Activated naive CD8-positive, alpha-beta T cell (primary cell): ENCODE results near the gene EMP1.

Source experiments
- H3K27ac Mint-ChIP-seq: one replicate; pipeline ENCODE4 v1.8.0; 2021; ENCODE audit warnings: mixed read lengths
- H3K27me3 Mint-ChIP-seq: one replicate; pipeline ENCODE4 v1.8.0; 2021; ENCODE audit warnings: mixed read lengths
- H3K36me3 Mint-ChIP-seq: one replicate; pipeline ENCODE4 v1.8.0; 2021; ENCODE audit warnings: mixed read lengths
- H3K4me1 Mint-ChIP-seq: one replicate; pipeline ENCODE4 v1.8.0; 2021; ENCODE audit warnings: low read depth, mixed read lengths
- H3K4me3 Mint-ChIP-seq: one replicate; pipeline ENCODE4 v1.8.0; 2021; ENCODE audit warnings: mild to moderate bottlenecking, mixed read lengths
- H3K9me3 Mint-ChIP-seq: one replicate; pipeline ENCODE4 v1.8.0; 2021; ENCODE audit warnings: low read depth, mixed read lengths

The EMP1 gene

DNA sequence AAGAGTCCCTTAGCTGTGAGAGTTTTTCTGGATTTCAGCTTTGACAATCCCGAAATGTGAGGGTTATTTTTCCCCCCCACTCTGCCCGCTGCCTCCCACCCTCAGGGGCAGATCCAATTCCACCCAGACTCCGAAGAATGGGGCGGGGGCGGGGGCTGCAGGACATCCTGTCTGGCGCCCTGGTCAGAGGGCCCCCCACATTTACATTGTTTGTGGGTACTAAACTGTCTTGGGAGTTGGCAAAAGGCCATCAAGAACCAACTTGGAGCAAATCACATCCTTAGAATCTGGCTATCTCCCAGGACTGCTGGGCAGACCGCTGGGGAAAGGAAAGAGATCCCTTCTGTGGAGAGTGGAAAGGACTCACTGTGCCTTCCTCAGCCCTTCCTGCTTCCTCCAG is 2.4 kb downstream of the EMP1 start:
- Mint-ChIP-seq H3K27ac (no peak overlapping the region), H3K36me3 (no peaks in the 10 kb centered on the region), H3K4me1 (peaks cover 35% of the 10 kb centered on the region), H3K4me3 (no peak overlapping the region), H3K9me3 (no peaks in the 10 kb centered on the region), H3K27me3 (peaks cover 1% of the 10 kb centered on the region)

DNA sequence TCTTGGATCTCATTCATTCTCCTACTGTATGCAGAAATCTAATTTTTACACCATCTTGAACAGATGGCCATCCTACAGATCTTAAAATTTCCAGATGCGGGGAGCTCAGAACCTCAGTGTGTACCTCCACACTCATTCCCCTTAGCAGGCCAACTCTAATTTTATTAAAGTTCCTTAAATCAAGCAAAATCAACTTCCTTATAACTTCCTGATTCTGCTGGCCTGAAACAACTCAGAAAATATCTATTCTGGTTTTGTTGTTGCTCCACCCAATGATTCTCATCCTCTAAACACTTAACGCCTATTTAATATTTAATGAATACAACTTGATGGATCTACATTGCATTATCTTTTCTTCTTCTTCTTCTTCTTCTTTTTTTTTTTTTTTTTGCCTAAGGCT is 3.1 kb downstream of the EMP1 start:
- no peaks in the 10 kb centered on the region for H3K9me3 Mint-ChIP-seq
- no peaks in the 10 kb centered on the region for H3K36me3 Mint-ChIP-seq
- peaks cover 1% of the 10 kb centered on the region for H3K27me3 Mint-ChIP-seq
- no peak overlapping the region for H3K4me3 Mint-ChIP-seq
- no peak overlapping the region for H3K27ac Mint-ChIP-seq
- peaks cover 35% of the 10 kb centered on the region for H3K4me1 Mint-ChIP-seq

DNA sequence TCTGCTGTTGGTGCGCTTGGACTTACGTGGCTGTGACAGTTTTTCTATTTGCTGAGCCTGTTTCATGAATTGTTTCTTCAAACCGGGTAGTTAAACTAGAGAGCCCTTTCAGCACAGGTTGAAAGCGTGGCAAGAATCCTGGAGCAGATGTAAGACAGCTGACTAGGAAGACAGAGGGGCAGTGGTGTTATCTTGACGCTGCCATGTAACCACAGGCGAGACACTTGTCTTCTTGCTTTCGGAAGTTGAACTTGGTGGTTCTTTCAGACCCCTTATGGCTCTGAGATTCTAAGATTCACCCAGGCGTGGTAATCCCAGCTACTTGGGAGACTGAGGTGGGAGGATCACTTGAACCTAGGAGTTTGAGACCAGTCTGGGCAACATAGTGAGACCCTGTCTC is 4.3 kb downstream of the EMP1 start:
- Mint-ChIP-seq H3K27ac (no peak overlapping the region), H3K4me3 (no peak overlapping the region), H3K4me1 (peaks cover 29% of the 10 kb centered on the region), H3K27me3 (peaks cover 1% of the 10 kb centered on the region), H3K36me3 (no peaks in the 10 kb centered on the region), H3K9me3 (no peaks in the 10 kb centered on the region)

DNA sequence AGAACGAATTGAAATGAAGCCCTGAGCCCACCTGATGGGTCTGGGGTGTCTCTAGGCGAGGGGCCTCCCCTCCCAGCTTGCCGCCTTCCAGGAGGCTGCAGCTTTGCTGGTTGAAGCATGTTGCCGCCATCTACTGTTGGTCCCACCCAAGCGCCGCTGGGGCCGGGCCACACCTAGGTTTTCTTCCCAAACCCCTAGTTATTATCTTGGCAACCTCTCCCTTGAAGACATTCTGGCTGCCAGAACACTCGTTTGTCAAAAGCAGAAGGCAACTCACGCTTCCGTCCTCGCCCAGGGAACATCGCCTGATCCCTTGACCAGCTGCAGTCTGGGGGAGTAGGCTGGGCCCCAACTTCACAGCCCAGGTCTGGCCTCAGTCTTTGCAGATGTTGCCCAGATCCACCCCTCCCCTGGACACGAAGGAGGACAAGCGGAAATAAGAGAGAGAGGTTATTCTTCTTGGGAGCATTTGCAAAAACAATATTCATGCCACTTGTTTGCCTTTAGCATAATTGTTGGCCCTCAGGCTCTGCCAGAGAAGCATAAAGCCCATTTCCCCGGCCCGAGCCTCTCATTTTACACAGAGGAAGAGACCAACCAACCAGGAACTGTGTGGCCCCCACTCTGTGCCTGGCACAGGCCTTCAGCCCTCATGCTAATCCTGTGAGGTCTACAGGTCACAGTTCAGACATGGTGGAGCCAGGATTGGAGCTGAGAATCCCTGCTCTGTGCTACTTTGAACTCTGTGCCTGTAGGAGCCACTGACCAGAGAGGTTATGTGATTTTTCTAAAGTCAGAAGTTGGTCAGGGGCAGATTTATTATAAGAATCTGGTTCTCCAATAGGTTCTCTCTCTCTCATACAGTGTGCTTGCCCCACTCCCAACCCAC is 6.8 kb downstream of the EMP1 start:
- no peak overlapping the region for H3K4me3 Mint-ChIP-seq
- no peaks in the 10 kb centered on the region for H3K9me3 Mint-ChIP-seq
- no peak overlapping the region for H3K27ac Mint-ChIP-seq
- H3K36me3 Mint-ChIP-seq: no peaks in the 10 kb centered on the region
- no peaks in the 10 kb centered on the region for H3K27me3 Mint-ChIP-seq
- peaks cover 15% of the 10 kb centered on the region for H3K4me1 Mint-ChIP-seq

DNA sequence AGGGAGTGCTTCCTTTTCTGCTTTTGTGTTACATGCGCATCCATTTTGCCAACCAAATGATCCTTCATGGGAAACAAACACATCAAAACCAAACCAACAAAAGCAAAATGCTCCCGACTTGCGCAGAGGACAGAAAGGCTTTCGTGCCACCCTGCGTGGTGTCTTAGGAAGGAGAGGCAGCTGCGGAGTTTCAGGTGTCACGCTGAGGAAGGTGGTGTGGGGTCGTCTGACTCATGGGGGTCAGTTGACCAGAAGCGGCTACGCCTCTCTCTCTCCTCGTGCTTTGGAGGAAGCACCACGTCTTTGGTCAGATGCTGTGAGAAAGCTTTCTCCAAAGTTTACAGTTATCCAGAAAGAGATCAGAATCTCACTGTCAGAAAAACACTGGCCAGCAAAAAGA is 7.9 kb downstream of the EMP1 start:
- H3K4me1 Mint-ChIP-seq: peaks cover 20% of the 10 kb centered on the region

DNA sequence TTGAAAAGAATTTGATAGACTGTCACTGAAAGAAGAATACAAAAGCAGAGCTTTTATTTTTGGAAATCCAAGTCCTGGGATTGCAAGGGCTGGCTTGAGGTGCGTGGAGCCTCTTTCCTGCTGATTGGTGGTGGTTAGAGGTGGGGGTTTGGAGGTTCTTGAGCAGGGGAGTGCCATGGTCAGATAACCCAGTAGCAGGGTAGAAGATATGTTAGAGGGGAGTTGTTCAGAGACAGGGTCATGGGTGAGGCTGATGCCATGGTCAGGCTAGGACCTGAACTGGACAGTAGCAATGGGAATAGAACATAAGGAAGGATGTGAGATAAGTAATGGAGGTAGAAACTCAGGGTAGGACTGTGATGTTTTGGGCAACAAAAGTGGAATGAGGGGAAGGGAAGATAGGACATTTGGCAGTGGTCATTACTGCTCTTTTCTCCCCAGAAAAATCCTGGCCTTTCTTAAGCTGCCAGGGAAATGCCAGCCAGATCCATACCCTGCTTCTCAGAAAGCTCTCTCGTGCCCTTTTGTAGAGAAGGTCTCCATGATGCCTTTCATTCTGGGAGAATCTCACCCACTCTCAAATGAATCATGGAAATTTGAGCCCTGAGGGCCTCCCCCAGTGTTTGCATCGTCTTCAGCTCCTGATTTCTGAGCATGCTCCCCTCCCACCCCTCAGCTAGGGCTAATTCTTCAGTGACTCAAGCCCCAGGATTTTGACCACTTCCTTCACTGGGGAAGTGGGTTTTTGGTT is 9.5 kb downstream of the EMP1 start:
- Mint-ChIP-seq H3K27me3 (no peaks in the 10 kb centered on the region), H3K9me3 (no peaks in the 10 kb centered on the region), H3K4me1 (peaks cover 30% of the 10 kb centered on the region), H3K4me3 (no peak overlapping the region), H3K36me3 (peaks cover 3% of the 10 kb centered on the region), H3K27ac (peak overlapping the region; percentile 10)

More for the DNA sequence above, 7.9 kb downstream of the EMP1 start:
- H3K27ac Mint-ChIP-seq: no peak overlapping the region
- no peaks in the 10 kb centered on the region for H3K27me3 Mint-ChIP-seq
- no peaks in the 10 kb centered on the region for H3K36me3 Mint-ChIP-seq
- no peaks in the 10 kb centered on the region for H3K9me3 Mint-ChIP-seq
- H3K4me3 Mint-ChIP-seq: no peak overlapping the region

DNA sequence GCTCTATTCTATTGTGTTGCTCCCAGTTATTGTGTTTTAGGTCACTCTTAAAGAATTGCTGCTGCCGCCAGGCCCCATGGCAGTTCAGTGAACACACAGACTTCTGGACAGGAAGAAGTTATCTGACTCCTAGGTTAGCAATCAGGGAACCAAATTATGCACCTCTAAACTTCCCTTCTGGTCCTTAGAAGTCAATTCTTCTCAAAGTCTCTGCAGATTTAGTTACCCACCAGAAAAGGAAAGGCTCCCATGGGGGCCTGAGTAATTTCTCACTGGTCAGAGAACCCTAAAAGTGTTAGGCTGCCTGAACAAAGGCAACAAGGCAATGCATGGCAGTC is 10.0 kb downstream of the EMP1 start:
- H3K36me3 Mint-ChIP-seq: peaks cover 3% of the 10 kb centered on the region
- H3K4me1 Mint-ChIP-seq: peaks cover 31% of the 10 kb centered on the region
- H3K27ac Mint-ChIP-seq: peak overlapping the region; percentile 10
- no peak overlapping the region for H3K4me3 Mint-ChIP-seq
- no peaks in the 10 kb centered on the region for H3K9me3 Mint-ChIP-seq
- no peaks in the 10 kb centered on the region for H3K27me3 Mint-ChIP-seq

DNA sequence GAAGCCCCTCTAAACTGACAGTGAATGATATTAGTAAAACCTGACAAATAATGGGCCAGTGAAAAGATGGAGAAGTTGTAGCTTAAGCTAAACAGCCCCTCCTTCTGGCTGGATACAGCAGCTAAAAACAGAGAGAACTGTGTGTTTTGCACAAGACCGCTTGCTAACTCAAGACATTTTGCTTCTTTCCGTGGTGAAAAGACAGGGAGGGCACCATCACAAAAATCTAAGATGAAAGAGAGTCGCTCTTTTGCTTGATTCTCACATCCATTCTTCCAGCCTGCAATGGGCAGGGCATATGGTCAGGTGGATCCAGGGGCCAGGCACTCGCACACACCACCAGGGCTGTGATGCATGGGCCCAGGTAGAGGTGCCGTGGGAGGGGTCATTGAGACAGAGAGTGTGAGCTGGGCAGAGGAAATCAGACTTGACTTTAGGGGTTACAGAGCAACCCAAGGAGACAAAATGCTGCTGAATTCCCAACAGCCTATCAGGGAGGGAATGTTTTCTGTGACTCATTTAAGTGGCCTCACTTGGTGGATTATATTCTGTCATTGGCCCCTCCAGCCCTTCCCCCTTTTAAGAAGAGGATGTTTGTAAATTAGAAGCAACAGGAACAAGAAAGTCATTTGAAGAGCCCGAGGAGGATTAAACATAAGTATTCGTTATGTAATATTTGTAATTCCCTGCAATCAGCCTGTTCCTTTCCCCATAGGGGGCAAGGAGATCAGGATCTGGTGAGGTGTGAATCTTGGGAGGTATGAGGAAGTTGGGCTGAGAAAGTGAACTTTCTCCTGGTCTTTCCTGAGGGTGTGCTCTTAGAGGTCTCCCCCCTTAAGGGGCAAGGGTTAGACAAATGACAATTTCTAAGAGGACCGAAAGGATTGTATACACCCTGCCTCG is 12.3 kb downstream of the EMP1 start:
- H3K27ac Mint-ChIP-seq: no peak overlapping the region
- no peaks in the 10 kb centered on the region for H3K27me3 Mint-ChIP-seq
- H3K4me3 Mint-ChIP-seq: no peak overlapping the region
- H3K36me3 Mint-ChIP-seq: peaks cover 3% of the 10 kb centered on the region
- no peaks in the 10 kb centered on the region for H3K9me3 Mint-ChIP-seq
- H3K4me1 Mint-ChIP-seq: peaks cover 36% of the 10 kb centered on the region

DNA sequence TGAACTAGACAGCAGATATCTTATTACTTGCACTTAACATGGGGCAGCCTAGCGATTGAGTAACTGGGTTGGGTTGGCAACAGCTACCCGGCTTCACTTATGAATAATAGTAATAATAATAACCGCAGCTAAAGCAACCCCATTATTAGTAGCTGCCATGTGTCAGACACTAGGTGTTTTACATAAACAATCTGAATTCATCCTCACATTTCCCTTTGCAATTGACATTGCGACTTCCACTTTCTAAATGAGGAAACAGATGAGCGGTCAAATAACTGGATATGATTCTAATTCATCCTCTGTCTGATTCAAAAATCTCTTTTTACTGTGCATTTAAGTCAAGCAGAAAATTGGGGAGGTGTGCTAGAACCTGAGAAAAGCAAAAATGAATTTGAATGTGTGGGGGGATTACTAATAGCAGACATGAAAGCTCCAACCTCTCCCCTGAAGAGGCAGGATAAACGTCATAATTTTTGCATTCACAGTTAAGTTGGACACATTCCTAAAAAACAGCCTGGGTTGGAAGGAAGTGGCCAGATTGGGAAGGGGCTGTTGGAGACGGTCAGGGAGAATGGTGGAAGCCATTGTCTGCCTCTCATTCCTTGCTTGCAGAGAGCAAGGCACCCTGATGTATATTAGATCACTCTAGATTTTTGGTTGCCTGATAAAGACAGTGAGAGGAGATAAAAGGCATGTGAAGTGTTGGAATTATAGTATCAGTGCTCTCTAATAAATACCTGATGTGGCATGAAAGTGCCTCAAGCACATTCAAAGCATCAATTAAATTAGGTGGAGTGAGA is 13.1 kb downstream of the EMP1 start:
- no peak overlapping the region for H3K4me3 Mint-ChIP-seq
- peaks cover 36% of the 10 kb centered on the region for H3K4me1 Mint-ChIP-seq
- H3K9me3 Mint-ChIP-seq: no peaks in the 10 kb centered on the region
- peaks cover 3% of the 10 kb centered on the region for H3K36me3 Mint-ChIP-seq
- no peak overlapping the region for H3K27ac Mint-ChIP-seq
- H3K27me3 Mint-ChIP-seq: no peaks in the 10 kb centered on the region

DNA sequence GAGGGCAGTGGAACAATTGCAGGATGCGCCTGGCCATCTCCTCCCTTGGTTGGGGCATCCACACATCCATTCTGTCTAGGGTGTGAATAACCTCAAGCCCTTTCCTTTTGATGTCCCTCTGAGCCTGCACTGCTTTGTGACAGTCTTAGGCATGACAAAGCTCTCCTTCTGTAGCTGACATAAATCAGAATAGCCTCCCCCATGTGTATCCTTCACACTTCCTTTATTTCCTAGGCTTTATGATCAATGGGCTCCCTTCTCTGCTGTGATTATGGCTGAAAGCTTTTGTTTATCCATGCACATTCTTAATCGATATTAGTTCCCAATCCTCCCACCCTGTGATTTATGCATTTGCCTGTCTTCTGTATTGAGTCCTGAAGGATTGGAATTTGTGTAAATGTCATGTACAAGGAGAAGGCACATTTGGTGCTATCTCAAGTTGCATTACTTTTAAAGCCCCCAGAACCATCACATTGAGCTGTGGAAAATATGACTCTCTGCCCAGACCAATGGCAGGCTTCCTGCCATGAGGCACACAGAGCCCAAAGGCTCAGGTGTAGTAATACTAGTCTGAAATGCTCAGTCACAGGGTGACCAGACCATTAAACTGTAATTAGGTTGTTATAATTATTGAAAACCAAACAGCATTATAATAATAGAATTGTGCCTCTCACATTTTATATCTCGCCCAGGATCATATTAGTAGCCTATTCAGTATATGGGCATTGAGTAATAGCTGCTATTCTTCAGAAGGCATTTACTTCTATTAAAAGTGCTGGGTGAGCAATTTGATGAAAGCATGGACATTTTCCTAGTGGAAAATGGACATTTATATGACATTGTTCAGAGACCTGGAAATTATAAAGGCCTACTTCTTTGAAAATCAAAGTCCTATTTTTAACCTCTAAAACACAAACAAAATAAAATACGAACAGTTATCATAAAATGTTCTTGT is 14.0 kb downstream of the EMP1 start:
- H3K4me3 Mint-ChIP-seq: no peak overlapping the region
- H3K36me3 Mint-ChIP-seq: peaks cover 3% of the 10 kb centered on the region
- peaks cover 34% of the 10 kb centered on the region for H3K4me1 Mint-ChIP-seq
- no peaks in the 10 kb centered on the region for H3K27me3 Mint-ChIP-seq
- H3K9me3 Mint-ChIP-seq: no peaks in the 10 kb centered on the region
- H3K27ac Mint-ChIP-seq: no peak overlapping the region

DNA sequence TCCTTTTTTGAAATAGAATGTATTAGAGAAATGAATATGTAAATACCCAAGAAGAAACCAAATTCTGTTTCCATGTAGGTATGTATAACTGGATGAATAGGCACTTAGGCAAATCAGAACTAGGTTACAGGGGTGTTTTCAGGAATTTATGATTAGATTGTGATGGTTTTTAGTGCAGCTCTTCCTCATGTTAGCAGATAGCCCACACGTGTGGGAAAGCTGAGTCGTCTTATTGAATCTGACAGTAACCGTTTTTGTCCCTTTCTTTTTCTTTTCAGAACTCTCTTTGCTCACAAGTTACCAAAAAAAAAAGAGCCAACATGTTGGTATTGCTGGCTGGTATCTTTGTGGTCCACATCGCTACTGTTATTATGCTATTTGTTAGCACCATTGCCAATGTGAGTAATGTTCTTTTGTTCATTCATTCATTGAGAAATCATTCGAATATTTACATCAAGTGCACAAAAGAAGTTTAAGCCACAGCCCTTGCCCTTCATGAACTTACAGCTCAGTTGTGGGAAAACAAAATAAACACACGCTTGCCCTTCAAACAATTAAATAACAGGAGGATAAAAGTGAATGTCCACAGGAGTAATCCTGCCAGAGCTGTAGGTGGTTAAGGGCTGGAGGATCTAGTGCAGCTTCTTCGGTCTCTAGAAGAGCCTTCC is 14.8 kb downstream of the EMP1 start:
- no peak overlapping the region for H3K27ac Mint-ChIP-seq
- H3K27me3 Mint-ChIP-seq: no peaks in the 10 kb centered on the region
- H3K4me3 Mint-ChIP-seq: no peak overlapping the region
- no peaks in the 10 kb centered on the region for H3K9me3 Mint-ChIP-seq
- peaks cover 26% of the 10 kb centered on the region for H3K4me1 Mint-ChIP-seq
- peaks cover 3% of the 10 kb centered on the region for H3K36me3 Mint-ChIP-seq

DNA sequence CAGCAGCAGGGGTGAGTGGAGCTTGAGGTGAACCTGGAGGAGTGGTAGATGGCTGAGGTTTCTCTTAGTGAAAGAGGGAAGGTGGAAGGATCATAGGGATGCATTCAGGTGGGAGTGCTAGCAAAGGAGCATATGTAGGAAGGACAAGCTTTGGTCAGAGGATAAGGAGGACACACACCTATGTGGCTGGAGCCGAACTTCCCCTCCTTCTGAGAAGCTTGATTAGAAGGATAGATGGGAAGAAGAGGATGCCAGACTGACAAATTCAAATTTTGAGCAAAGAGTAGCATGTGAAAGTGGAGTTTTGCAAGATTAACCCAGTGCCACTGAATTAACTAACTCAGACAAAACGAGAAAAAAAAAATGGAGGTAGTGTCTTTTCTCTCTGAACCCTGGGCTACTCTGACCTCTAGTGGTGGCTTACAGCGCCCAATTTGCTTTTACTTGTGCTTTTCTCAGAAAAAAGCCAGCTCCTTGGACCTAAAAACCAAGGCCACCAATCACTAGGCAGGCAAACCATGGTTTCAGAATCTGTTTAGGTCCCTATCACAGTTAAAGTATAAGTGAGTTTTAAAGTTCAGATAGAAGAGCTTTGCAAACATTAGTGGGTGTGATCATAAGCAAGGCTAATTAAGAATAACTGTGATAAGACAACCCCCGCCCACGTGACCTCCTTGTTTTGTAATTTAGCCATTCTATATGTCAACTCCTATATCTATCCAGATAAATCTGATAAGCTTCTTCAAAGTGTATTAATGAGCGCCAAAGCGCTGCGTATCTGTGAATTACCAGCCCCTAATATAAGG is 15.5 kb downstream of the EMP1 start:
- H3K27me3 Mint-ChIP-seq: no peaks in the 10 kb centered on the region
- peaks cover 3% of the 10 kb centered on the region for H3K36me3 Mint-ChIP-seq
- H3K27ac Mint-ChIP-seq: no peak overlapping the region
- H3K9me3 Mint-ChIP-seq: no peaks in the 10 kb centered on the region
- H3K4me3 Mint-ChIP-seq: no peak overlapping the region
- H3K4me1 Mint-ChIP-seq: peaks cover 21% of the 10 kb centered on the region
